Epithelial cell of prostate (primary cell): Measurements from ENCODE around the gene ERCC5.

Experiments used
- DNase-seq: peaks from one replicate; pipeline ENCODE4 v3.0.0-alpha.2; 2011; ENCODE audit warnings: low read depth, low spot score
- H3K27ac ChIP-seq: fragments of 450-650 bp; 2 replicates; pipeline ENCODE4 v1.5.1; 2017; ENCODE audit warnings: mild to moderate bottlenecking

The ERCC5 gene

GRCh38 chr13:102878481-102878880 is 32.6 kb downstream of the ERCC5 start:
- DNase-seq: no peak
- H3K27ac ChIP-seq: no peak overlapping the region

DNA sequence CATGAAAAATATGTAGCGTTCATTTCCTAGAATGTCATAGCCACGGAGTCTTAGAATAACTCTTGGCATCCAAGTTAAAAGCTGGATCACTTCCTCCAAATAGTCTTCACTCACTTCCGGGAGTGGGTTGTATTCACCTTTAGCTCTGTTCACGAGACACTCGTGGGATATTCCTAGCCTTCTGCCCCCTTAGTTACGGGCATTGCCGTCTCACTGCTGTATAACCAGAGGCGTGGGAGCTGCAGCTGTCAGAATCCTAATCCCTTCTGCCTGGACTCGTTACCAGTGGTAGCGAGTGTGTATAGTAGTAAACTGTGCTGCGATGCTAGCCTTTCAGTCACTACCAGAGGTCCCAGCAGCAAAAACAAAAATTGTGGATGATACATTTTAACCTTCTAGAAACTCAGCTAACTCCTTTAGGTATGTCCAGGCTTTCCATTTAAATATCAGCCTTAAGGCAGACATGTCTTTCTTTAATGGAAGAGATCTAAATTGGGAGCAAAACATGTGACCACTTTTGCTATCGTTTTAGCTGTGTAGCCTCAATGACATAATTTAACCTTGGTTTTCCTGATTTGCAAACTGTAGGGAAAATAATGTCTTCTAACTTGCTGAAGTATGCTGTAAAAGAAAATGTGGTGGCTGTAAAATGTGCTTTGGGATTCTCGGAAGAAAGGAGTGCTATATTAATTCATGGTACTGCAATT is 34.1 kb downstream of the ERCC5 start:
- DNase-seq: no peak
- no peak overlapping the region for H3K27ac ChIP-seq

DNA sequence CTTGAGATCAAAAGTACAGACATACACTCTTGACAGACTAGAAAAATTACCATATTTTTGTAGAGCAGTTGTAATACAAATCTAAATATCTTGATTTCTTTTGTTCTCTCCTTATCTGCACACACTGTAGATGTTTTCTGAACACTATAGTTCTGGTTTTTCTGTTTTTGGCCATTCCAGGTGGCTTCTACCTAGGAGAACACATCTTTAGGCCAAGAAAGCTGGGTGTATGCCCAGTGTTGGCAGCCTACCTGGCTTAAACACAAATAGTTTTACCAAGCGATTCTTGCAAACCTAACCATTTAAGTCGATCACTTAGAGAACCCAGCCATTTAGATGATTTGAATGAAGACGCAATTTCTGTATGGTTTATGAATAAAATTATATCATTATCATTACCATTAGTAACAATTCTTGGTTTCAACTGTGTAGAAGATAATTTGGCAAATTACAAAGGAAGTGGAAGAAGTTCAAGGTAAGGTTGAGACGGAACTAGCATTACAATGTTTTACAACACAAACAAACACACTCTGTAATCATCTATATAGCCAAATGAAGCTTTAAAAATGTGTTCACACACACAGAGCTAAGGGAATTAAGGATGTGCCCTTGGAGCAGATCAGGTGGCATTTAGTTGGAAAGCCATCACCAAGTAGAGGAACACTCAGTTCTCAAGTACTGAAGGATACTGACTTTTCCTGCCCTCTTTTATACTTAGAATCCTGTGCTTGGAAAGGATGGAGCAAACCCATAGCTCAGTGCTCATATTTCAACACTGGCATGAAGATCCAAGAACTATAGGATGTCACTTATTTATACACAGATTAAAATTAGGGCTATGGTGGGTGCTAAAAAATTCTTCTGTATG is 36.2 kb downstream of the ERCC5 start:
- no peak overlapping the region for H3K27ac ChIP-seq
- DNase-seq: no peak

- DNase-seq: no peak
- H3K27ac ChIP-seq: no peak overlapping the region
Measured at GRCh38 chr13:102892503-102892902, 46.7 kb downstream of the ERCC5 start.

- H3K27ac ChIP-seq: no peak overlapping the region
- no peak for DNase-seq
Measured at GRCh38 chr13:102897371-102898138, 51.7 kb downstream of the ERCC5 start.

DNA sequence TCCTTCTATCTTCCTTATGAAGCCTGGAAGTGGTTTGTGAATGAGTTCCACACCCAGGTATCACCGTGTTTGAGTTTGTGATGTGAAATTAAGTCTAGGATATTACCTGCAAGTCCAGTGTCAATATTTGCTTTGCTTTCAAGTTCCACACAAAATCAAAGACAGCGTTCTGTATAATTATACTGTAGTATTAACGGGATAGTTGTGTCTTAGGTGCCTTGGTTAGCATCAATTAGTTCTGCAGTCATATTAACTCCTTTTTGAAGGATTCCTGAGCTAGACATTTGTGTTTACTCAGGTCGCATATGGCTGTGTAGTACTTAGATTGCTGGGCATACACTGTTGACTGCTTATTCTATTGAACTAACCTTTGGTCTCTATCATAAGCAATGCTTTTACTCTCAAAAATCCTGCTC is 54.4 kb downstream of the ERCC5 start:
- DNase-seq: no peak
- no peak overlapping the region for H3K27ac ChIP-seq

GRCh38 chr13:102901056-102901455 is 55.2 kb downstream of the ERCC5 start:
- no peak for DNase-seq
- H3K27ac ChIP-seq: no peak overlapping the region

GRCh38 chr13:102901615-102902305 is 55.9 kb downstream of the ERCC5 start:
- DNase-seq: no peak
- peak overlapping the region; percentile 10 for H3K27ac ChIP-seq

- no peak overlapping the region for H3K27ac ChIP-seq
- no peak for DNase-seq
Measured at GRCh38 chr13:102902789-102903347, 57.0 kb downstream of the ERCC5 start.

GRCh38 chr13:102903659-102904407 is 58.0 kb downstream of the ERCC5 start:
- peak overlapping the region; percentile 9 for H3K27ac ChIP-seq
- no peak for DNase-seq

- DNase-seq: no peak
- no peak overlapping the region for H3K27ac ChIP-seq
Measured at GRCh38 chr13:102904408-102904862, 58.6 kb downstream of the ERCC5 start.

DNA sequence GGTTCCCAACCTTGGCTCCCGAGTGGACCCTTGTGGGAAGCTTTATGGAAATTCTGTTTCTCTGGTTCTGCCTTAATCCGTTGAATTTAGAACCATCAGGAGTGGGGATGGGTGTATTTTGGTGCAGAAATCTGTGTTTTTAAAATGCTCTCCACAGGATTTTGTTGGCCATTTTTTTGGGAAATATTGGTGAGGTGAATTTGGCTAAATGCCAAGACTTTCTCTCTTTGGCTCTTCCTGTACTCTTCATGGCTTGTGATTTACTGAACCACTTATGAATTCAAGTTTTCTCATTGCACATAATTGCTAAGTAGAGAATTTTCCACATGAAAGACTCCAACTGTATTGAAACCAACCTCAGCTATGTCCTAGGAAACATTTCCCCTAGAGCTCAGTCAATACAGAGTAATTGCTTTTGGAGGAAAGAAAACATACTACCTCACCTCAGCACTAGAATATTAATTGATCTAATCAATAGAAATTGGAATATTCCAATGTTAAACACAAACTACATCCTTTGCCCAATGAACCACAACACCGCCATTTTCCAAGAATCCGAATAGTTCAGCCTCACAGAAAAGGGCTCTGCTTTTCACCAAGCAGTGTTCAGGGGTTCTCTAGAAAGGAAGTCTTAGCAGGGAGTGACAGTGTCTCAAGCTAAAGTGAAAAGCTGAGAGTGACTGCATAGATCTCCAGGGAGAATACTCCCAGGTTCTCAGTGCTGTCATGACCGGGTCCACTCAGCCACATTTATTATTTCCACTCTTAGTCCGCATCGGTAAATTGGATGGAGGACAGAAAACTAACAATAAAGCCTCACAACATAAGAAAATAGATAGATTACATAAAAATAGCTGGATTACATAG is 60.3 kb downstream of the ERCC5 start:
- no peak for DNase-seq
- H3K27ac ChIP-seq: no peak overlapping the region

DNA sequence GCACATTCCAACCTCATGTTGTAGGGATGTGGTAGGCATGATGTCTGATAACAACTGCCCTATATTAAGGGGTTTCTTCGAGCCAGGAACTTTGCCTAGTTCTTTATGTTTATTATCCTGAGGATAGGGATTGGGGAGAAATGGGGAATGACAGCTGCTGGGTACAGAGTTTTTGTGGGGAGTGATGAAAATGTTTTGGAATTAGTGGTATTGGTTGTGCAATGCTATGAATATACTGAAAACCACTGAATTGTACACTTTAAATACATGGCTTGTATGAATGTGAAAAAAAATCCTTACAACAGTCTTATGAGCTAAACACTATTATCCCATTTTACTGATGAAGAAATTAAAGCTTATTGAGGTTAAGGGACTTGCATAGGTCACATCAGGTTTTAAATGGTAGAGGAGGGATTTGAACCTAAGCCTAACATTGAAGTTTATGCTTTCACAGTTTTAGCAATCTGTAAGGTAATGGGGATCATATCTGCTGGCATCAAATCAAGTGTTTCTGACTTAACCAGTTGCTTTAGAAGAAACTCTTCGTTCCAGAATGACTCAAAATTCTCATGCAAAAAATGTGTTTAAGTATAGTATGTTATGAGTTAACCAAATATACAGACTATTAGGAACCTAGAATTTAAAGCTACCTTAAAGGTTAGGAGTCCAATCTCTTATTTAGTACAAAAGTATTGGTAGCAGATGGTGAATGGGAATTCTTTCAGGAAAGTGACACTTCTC is 61.4 kb downstream of the ERCC5 start:
- no peak for DNase-seq
- H3K27ac ChIP-seq: no peak overlapping the region

DNA sequence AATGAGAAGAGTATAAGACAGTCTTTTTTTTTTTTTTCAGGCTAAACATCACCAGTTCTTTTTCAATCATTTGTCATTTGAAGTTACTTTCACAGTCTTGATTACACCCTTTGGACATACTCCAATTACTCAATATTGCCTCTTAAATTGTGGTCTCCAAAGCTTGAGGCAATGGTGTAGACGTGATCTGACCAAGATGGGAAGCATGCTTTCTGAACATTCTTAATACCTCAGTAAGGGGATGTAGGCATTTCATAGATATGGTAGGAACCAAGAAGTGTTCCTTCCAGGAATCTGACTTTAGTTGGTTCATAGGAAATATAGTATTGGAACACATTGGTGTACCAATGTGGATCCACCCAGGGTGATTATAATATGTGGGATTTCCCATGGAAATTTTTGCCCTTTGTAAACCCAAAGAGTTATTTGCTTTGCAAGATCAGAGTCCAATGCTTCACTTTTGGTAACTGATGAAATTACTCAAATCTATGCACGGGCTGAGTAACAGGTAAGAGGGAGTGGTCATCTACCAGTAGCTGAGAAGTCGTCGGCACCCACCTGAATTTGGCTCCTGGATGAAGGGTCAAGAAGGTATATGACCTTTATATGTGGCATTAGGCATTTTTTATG is 62.2 kb downstream of the ERCC5 start:
- DNase-seq: no peak
- no peak overlapping the region for H3K27ac ChIP-seq

GRCh38 chr13:102909971-102910370 is 64.1 kb downstream of the ERCC5 start:
- peak overlapping the region; percentile 88 for H3K27ac ChIP-seq
- no peak for DNase-seq

DNA sequence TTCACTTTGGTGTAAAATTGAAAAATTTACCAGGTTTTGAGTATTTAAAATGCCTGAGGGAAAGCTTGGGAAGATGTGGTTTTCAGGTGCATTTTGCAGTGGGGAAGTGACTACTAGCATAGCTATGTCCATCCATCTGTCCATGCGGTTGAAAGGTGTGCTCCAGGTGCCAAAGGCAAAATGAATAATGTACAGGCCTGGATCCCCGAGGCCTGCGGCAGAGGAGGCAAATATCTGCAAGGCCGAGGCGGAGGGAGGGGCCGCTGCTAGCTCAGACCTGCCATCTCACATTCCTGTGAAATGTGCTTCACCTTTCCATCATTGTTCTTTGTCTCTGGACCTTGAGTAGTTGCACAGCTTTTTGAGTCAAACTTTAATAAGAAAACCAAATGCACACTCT is 65.5 kb downstream of the ERCC5 start:
- DNase-seq: peak; percentile 88
- peak overlapping the region; percentile 88 for H3K27ac ChIP-seq

DNA sequence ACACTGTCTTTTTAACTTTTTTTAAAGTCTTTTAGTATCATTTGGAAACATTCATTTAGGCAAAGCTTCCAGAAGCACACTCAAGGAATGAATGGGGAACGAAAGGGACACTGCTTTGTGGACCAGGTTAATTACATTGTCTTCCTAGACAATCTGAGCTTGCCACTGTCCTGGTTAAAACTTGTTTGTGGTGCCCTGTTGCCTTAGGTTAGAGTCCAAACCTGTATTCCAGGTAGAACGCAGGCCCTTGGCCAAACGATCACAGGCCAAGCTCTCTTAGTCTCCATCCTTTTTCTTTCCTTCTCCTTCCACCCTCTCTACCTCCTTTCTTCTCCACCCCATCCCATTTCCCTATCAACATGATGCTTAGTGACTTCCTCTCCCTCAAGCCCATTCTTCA is 66.8 kb downstream of the ERCC5 start:
- DNase-seq: no peak
- peak overlapping the region; percentile 88 for H3K27ac ChIP-seq
